ENCODE data around the gene KLHL35.
"Not testable (repeated sequence)": the region's sequence is repeated elsewhere in the genome, so short reads cannot be mapped to it uniquely, and the experiment has no call there.

The KLHL35 gene

GRCh38 chr11:75388386-75389275 is 44.4 kb downstream of the KLHL35 start:
- peak; percentile 52 for DNase-seq

- no peak for DNase-seq
Observed at GRCh38 chr11:75387736-75388294, 45.2 kb downstream of the KLHL35 start.

- no peak for DNase-seq
Observed at GRCh38 chr11:75386942-75387630, 45.9 kb downstream of the KLHL35 start.

DNA sequence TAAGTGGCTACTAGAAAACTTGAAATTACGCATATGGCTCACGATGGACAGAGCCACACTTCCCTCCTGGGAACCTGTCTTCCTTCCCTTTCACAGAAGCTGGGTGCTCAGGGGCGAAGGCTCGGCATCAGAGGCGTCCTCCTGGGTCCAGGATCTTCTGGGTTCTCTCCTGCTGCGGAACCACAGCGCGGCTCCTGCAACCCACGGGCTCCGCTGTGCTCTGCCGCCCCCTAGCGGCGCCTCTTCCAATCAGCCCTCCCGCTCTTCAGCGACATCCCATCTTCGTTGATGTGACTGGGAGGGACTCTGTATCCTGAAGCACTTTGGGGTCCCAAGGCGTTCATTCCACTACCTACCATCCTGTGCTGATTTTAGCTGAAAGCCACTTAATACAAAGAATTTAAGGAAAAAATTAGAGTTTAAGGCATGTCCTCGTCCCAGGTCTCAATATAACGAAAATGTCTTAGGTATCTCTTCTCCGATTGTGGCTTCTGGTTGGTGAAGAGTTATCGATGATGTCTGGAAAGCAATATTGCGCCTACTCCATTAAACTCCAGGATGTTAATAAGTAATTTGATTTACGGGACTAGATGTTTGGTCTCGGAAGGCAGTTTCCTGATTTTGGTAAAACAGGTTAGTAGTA is 48.4 kb downstream of the KLHL35 start:
- DNase-seq: peak; percentile 70

- DNase-seq: no peak
Observed at GRCh38 chr11:75383246-75383645, 49.8 kb downstream of the KLHL35 start.

DNA sequence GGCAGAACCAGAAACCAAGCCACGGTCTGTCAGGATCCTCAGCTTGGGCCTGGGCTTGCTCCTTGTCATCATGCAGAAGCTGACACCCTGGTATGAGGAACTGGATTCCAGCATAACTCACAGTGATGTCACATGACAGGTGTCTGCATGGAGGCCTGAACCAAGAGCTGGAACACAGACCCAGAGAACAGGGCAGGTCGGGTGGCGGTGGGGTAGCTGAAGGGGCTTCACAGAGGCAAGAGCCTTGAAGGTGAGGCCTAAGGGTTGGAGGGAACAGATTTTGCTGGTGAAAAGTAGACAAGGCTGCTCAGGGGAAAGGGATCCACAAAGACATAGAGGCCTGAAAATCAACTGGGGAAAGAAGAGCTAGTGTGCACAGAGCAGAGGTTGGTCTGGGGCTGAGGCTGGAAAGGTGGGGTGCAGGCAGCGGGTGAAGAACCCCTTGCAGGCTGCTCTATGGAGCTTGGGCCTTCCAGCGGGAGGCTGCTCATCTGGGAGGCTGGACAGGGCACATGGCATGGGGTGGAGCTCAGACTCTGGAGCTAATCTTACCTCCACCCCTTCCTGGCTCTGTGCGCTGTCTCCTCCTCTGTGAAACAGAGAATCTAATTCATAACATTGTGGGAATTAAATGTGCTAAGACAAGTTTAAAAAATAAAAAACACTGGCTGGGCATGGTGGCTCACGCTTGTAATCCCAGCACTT is 52.1 kb downstream of the KLHL35 start:
- DNase-seq: no peak

GRCh38 chr11:75380245-75380644 is 52.8 kb downstream of the KLHL35 start:
- DNase-seq: no peak

DNA sequence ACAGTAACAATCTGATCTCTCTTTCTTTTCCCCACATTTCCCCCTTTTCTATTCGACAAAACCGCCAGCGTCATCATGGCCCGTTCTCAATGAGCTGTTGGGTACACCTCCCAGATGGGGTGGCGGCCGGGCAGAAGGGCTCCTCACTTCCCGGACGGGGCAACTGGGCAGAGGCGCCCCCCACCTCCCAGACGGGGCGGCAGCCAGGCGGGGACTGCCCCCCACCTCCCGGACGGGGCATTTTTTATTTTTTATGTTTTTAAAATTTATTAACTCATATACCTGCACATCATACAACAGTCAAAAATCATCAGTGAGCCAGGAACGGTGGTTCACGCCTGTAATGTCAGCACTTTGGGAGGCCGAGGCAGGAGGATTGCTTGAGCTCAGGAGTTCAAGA is 54.2 kb downstream of the KLHL35 start:
- DNase-seq: not testable (repeated sequence)

GRCh38 chr11:75376175-75376574 is 56.8 kb downstream of the KLHL35 start:
- DNase-seq: no peak

- DNase-seq: no peak
Observed at GRCh38 chr11:75375626-75376025, 57.4 kb downstream of the KLHL35 start.

GRCh38 chr11:75374646-75375045 is 58.4 kb downstream of the KLHL35 start:
- no peak for DNase-seq

DNA sequence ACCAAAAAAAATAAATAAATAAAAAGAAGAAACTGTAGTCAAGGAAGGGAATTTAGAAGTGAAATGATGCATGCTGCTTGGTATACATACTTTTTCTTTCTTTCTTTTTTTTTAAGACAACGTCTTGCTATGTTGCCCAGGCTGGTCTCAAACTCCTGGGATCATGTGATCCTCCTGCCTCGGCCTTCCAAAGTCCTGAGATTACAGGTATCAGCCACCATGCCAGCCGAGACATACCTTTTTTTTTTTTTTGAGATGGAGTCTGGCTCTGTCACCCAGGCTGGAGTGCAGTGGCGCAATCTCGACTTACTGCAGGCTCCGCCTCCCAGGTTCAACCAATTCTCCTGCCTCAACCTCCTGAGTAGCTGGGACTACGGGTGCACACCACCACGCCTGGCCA is 59.8 kb downstream of the KLHL35 start:
- DNase-seq: no peak

Measured in effector CD4-positive, alpha-beta T cell (primary cell).